ENCODE data around the gene PLAU.

- TF ChIP-seq CTCF (IDR thresholded peaks at IDR 0.05; ENCODE audit: low read depth, low read length, poor library complexity, severe bottlenecking) (no peak), EZH2phosphoT487 (IDR thresholded peaks at IDR 0.05; ENCODE audit: borderline replicate concordance, low read length) (no peak)
Observed at GRCh38 chr10:73948947-73949633, 38.2 kb downstream of the PLAU start.

Data from DOHH2 (cell line).